ENCODE results near the gene AVP. TPM values are rescaled to one million over a fixed set of nuclear protein-coding genes. Genes with fewer than 3 reads are reported as not detected.

The AVP gene
- polyA plus RNA-seq, 1 donor from 2014 or later: not detected

GRCh38 chr20:3043322-3043721, 41.2 kb downstream of the AVP start, which contains the start of gene GNRH2 (continued):
- TF ChIP-seq EZH2 (IDR thresholded peaks at IDR 0.05; ENCODE audit: borderline replicate concordance, insufficient read depth, low read length, poor library complexity, severe bottlenecking): no peak

- Histone ChIP-seq H3K9ac (ENCODE audit: low read length) (no peak overlapping the region), H3K9me2 (ENCODE audit: insufficient read depth, low read length) (no peaks in the 10 kb centered on the region), H3F3A (ENCODE audit: insufficient read depth, low read length, poor library complexity, severe bottlenecking) (no peaks in the 10 kb centered on the region), H3K9me3 (ENCODE audit: low read length) (no peaks in the 10 kb centered on the region), H4K20me1 (ENCODE audit: insufficient read depth) (no peaks in the 10 kb centered on the region), H3K4me3 (ENCODE audit: low read length) (no peak overlapping the region), H2AFZ (ENCODE audit: low read depth, low read length) (no peak overlapping the region), H3K79me2 (replicated peaks; ENCODE audit: insufficient read depth, low read length) (peaks cover 4% of the 10 kb centered on the region), H3K27me3 (ENCODE audit: insufficient read depth, low read depth, low read length) (no peaks in the 10 kb centered on the region), H3K27ac (ENCODE audit: low read length) (no peak overlapping the region), H3K4me2 (ENCODE audit: low read length) (no peak overlapping the region), H3K36me3 (ENCODE audit: insufficient read depth, low read length) (peaks cover 10% of the 10 kb centered on the region)
- TF ChIP-seq REST (IDR thresholded peaks at IDR 0.05; ENCODE audit: borderline replicate concordance) (no peak), EZH2 (IDR thresholded peaks at IDR 0.05; ENCODE audit: borderline replicate concordance, insufficient read depth, low read length, poor library complexity, severe bottlenecking) (no peak), TAF1 (IDR thresholded peaks at IDR 0.05; ENCODE audit: low read depth) (no peak), CTCF (IDR thresholded peaks at IDR 0.05; ENCODE audit: poor library complexity, severe bottlenecking) (no peak), RAD21 (conservative IDR thresholded peaks at IDR 0.05) (no peak), POLR2AphosphoS5 (IDR thresholded peaks at IDR 0.05) (no peak), SMC3 (conservative IDR thresholded peaks at IDR 0.05; ENCODE audit: poor library complexity) (no peak), EP300 (conservative IDR thresholded peaks at IDR 0.05; ENCODE audit: poor library complexity, severe bottlenecking) (no peak), MXI1 (conservative IDR thresholded peaks at IDR 0.05; ENCODE audit: poor library complexity, severe bottlenecking) (no peak)
These were observed 41.9 kb downstream of the AVP start for GRCh38 chr20:3042625-3043024.

GRCh38 chr20:3041854-3042409, 42.6 kb downstream of the AVP start:
- H3K9me2 ChIP-seq (ENCODE audit: insufficient read depth, low read length): no peaks in the 10 kb centered on the region
- no peak overlapping the region for H2AFZ ChIP-seq (ENCODE audit: low read depth, low read length)
- H3K36me3 ChIP-seq (ENCODE audit: insufficient read depth, low read length): peaks cover 10% of the 10 kb centered on the region
- no peaks in the 10 kb centered on the region for H3F3A ChIP-seq (ENCODE audit: insufficient read depth, low read length, poor library complexity, severe bottlenecking)
- H3K27me3 ChIP-seq (ENCODE audit: insufficient read depth, low read depth, low read length): no peaks in the 10 kb centered on the region
- TF ChIP-seq TAF1 (IDR thresholded peaks at IDR 0.05; ENCODE audit: low read depth) (no peak), REST (IDR thresholded peaks at IDR 0.05; ENCODE audit: borderline replicate concordance) (no peak), RAD21 (conservative IDR thresholded peaks at IDR 0.05) (no peak), POLR2AphosphoS5 (IDR thresholded peaks at IDR 0.05) (no peak), SMC3 (conservative IDR thresholded peaks at IDR 0.05; ENCODE audit: poor library complexity) (no peak), CTCF (IDR thresholded peaks at IDR 0.05; ENCODE audit: poor library complexity, severe bottlenecking) (no peak), EP300 (conservative IDR thresholded peaks at IDR 0.05; ENCODE audit: poor library complexity, severe bottlenecking) (no peak), EZH2 (IDR thresholded peaks at IDR 0.05; ENCODE audit: borderline replicate concordance, insufficient read depth, low read length, poor library complexity, severe bottlenecking) (no peak), MXI1 (conservative IDR thresholded peaks at IDR 0.05; ENCODE audit: poor library complexity, severe bottlenecking) (no peak)
- H4K20me1 ChIP-seq (ENCODE audit: insufficient read depth): no peaks in the 10 kb centered on the region
- H3K4me2 ChIP-seq (ENCODE audit: low read length): no peak overlapping the region
- H3K79me2 ChIP-seq (replicated peaks; ENCODE audit: insufficient read depth, low read length): no peaks in the 10 kb centered on the region
- no peak overlapping the region for H3K4me3 ChIP-seq (ENCODE audit: low read length)
- no peak overlapping the region for H3K27ac ChIP-seq (ENCODE audit: low read length)
- no peaks in the 10 kb centered on the region for H3K9me3 ChIP-seq (ENCODE audit: low read length)
- H3K9ac ChIP-seq (ENCODE audit: low read length): no peak overlapping the region
